ENCODE results near the gene SLC35A2. TPM values are rescaled to one million over a fixed set of nuclear protein-coding genes. Genes with fewer than 3 reads are reported as not detected.
"Not testable (repeated sequence)": the region's sequence is repeated elsewhere in the genome, so short reads cannot be mapped to it uniquely, and the experiment has no call there.

The SLC35A2 gene
- total RNA-seq, 4 donors from 2014 or later, result 26.9 to 47.8 (median 32.3) TPM

GRCh38 chrX:48890296-48890925, 21.0 kb downstream of the SLC35A2 start:
- Histone ChIP-seq H3K4me3 (replicated peaks in 1 of 3) (peak overlapping the region in 1 of 3 donors; percentile 54), H3K36me3 (no peaks in the 10 kb centered on the region), H3K4me1 (no peaks in the 10 kb centered on the region), H3K27ac (peak overlapping the region in 1 of 3 donors; percentile 79), H3K27me3 (no peaks in the 10 kb centered on the region), H3K9me3 (no peaks in the 10 kb centered on the region)
- TF ChIP-seq CTCF (IDR thresholded peaks at IDR 0.05) (no peak), POLR2A (IDR thresholded peaks at IDR 0.05) (no peak)
- no peak for DNase-seq
- WGBS, 2 donors, result 40 to 44% methylated on average over 13 to 15 of the region's 15 CpGs
- intact Hi-C loops (cut with DNase I), result no loop called here

GRCh38 chrX:48886586-48886985, 24.9 kb downstream of the SLC35A2 start:
- H3K4me1 ChIP-seq; H3K4me3 ChIP-seq (replicated peaks in 1 of 3); H3K27me3 ChIP-seq; H3K27ac ChIP-seq; DNase-seq; H3K36me3 ChIP-seq; intact Hi-C loops (cut with DNase I); H3K9me3 ChIP-seq: not testable (repeated sequence)
- WGBS, 2 donors, result 79 to 85% methylated on average over 4 of the region's 5 CpGs

GRCh38 chrX:48883729-48884128, 27.7 kb downstream of the SLC35A2 start:
- DNase-seq, result no peak
- intact Hi-C loops (cut with DNase I), result no loop called here
- Histone ChIP-seq H3K27me3 (no peaks in the 10 kb centered on the region), H3K4me1 (no peaks in the 10 kb centered on the region), H3K4me3 (replicated peaks in 1 of 3) (no peak overlapping the region), H3K36me3 (no peaks in the 10 kb centered on the region), H3K27ac (no peak overlapping the region), H3K9me3 (no peaks in the 10 kb centered on the region)
- TF ChIP-seq CTCF (IDR thresholded peaks at IDR 0.05), result no peak
- TF ChIP-seq POLR2A (IDR thresholded peaks at IDR 0.05), result no peak
- WGBS, 2 donors, result 75 to 76% methylated on average over 10 of the region's 10 CpGs

- H3K27ac ChIP-seq; H3K27me3 ChIP-seq; H3K9me3 ChIP-seq; H3K36me3 ChIP-seq; DNase-seq; intact Hi-C loops (cut with DNase I); H3K4me1 ChIP-seq; H3K4me3 ChIP-seq (replicated peaks in 1 of 3): not testable (repeated sequence)
- WGBS, 2 donors, result 52 to 62% methylated on average over 3 of the region's 4 CpGs
Observed at GRCh38 chrX:48876944-48877343, 34.5 kb downstream of the SLC35A2 start.

- H3K27me3 ChIP-seq; H3K27ac ChIP-seq; H3K9me3 ChIP-seq; H3K36me3 ChIP-seq; H3K4me3 ChIP-seq (replicated peaks in 1 of 3); DNase-seq; H3K4me1 ChIP-seq; intact Hi-C loops (cut with DNase I): not testable (repeated sequence)
- 64 to 67% methylated on average over 1 of the region's 2 CpGs for WGBS, 2 donors
Observed at GRCh38 chrX:48872017-48872416, 39.4 kb downstream of the SLC35A2 start.

GRCh38 chrX:48864210-48864609, 47.2 kb downstream of the SLC35A2 start:
- no peak for TF ChIP-seq CTCF (IDR thresholded peaks at IDR 0.05)
- intact Hi-C loops (cut with DNase I), result no loop called here
- Histone ChIP-seq H3K9me3 (no peaks in the 10 kb centered on the region), H3K4me1 (no peaks in the 10 kb centered on the region), H3K36me3 (no peaks in the 10 kb centered on the region), H3K4me3 (replicated peaks in 1 of 3) (no peak overlapping the region), H3K27ac (no peak overlapping the region), H3K27me3 (no peaks in the 10 kb centered on the region)
- no peak for DNase-seq
- WGBS, 2 donors, result 57 to 61% methylated on average over 4 of the region's 4 CpGs

GRCh38 chrX:48854898-48855297, 56.5 kb downstream of the SLC35A2 start:
- no peaks in the 10 kb centered on the region for H3K27me3 ChIP-seq
- no peaks in the 10 kb centered on the region for H3K9me3 ChIP-seq
- 45% methylated on average over 5 of the region's 5 CpGs for WGBS, 2 donors
- H3K4me1 ChIP-seq, result no peaks in the 10 kb centered on the region
- TF ChIP-seq CTCF (IDR thresholded peaks at IDR 0.05), result no peak
- no peak for TF ChIP-seq POLR2A (IDR thresholded peaks at IDR 0.05)
- no peak for DNase-seq
- H3K36me3 ChIP-seq, result no peaks in the 10 kb centered on the region
- intact Hi-C loops (cut with DNase I), result no loop called here
- no peak overlapping the region for H3K27ac ChIP-seq
- H3K4me3 ChIP-seq (replicated peaks in 1 of 3), result no peak overlapping the region

GRCh38 chrX:48854121-48854804, 57.2 kb downstream of the SLC35A2 start:
- H3K4me1 ChIP-seq; H3K27ac ChIP-seq; H3K4me3 ChIP-seq (replicated peaks in 1 of 3); H3K9me3 ChIP-seq; H3K27me3 ChIP-seq; H3K36me3 ChIP-seq; DNase-seq; intact Hi-C loops (cut with DNase I): not testable (repeated sequence)
- 88 to 91% methylated on average over 8 to 11 of the region's 12 CpGs for WGBS, 2 donors

- DNase-seq; H3K4me1 ChIP-seq; intact Hi-C loops (cut with DNase I); H3K27me3 ChIP-seq; H3K27ac ChIP-seq; H3K4me3 ChIP-seq (replicated peaks in 1 of 3); H3K36me3 ChIP-seq; H3K9me3 ChIP-seq: not testable (repeated sequence)
Observed at GRCh38 chrX:48853494-48853893, 58.0 kb downstream of the SLC35A2 start.
